B cell (primary cell): ENCODE results near the gene CD164.

Source experiments
- EZH2 ChIP-seq: IDR thresholded peaks from 2 replicates; pipeline ENCODE4 v1.6.1; 2012; ENCODE audit warnings: borderline replicate concordance, low read depth, mild to moderate bottlenecking, moderate library complexity, low read length; ENCODE audit not compliant: insufficient read depth, poor library complexity, severe bottlenecking
- TF ChIP-seq, protein P1 (sequence below): fragments of 200-600 bp; IDR thresholded peaks from one replicate; pipeline ENCODE4 v1.8.0; 2022; ENCODE audit warnings: antibody characterized with exemption, mild to moderate bottlenecking

DNA sequence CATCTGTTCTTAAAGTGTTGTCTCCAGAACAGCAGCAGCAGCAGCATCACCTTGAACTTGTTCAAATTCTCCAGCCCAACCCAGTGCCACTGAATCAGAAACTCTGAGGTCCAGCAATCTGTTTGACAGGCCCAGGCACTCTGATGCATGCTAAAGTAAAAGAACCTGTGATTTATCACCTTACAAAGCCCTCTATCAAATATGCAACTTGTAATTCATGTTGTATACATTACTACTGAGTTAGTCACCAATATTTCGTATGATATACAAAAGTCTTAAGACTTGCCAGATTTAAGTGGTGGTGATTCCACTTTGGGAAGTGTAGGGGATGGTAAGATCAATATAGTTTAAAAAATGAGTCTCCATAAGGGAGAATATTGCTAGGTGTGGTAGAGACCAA is 6.0 kb upstream of the CD164 start:
- TF ChIP-seq, protein P1, sequence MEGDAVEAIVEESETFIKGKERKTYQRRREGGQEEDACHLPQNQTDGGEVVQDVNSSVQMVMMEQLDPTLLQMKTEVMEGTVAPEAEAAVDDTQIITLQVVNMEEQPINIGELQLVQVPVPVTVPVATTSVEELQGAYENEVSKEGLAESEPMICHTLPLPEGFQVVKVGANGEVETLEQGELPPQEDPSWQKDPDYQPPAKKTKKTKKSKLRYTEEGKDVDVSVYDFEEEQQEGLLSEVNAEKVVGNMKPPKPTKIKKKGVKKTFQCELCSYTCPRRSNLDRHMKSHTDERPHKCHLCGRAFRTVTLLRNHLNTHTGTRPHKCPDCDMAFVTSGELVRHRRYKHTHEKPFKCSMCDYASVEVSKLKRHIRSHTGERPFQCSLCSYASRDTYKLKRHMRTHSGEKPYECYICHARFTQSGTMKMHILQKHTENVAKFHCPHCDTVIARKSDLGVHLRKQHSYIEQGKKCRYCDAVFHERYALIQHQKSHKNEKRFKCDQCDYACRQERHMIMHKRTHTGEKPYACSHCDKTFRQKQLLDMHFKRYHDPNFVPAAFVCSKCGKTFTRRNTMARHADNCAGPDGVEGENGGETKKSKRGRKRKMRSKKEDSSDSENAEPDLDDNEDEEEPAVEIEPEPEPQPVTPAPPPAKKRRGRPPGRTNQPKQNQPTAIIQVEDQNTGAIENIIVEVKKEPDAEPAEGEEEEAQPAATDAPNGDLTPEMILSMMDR: no peak
- no peak for TF ChIP-seq EZH2
